Muscle of leg (tissue), 11 donors: Measurements from ENCODE around the gene ZDHHC14. TPM values are rescaled to one million over a fixed set of nuclear protein-coding genes. Genes with fewer than 3 reads are reported as not detected.

ENCODE experiments used
- DNase-seq: peaks from one replicate; pipeline ENCODE4 v3.0.0; 2013
- H3K27ac ChIP-seq: one replicate; pipeline ENCODE4 v1.5.1; 2013; ENCODE audit warnings: mild to moderate bottlenecking, low read length, control low read depth
- H3K27me3 ChIP-seq: one replicate; pipeline ENCODE4 v1.6.1; 2013; ENCODE audit warnings: low read length; ENCODE audit not compliant: control insufficient read depth, insufficient read depth
- H3K36me3 ChIP-seq: one replicate; pipeline ENCODE4 v1.6.1; 2013; ENCODE audit warnings: low read length; ENCODE audit not compliant: control insufficient read depth, insufficient read depth
- H3K4me1 ChIP-seq: one replicate; pipeline ENCODE4 v1.6.1; 2013; ENCODE audit warnings: low read length; ENCODE audit not compliant: control insufficient read depth, insufficient read depth
- H3K4me3 ChIP-seq: one replicate; pipeline ENCODE4 v1.5.1; 2013; ENCODE audit warnings: low read length, control low read depth
- H3K9me3 ChIP-seq: replicated peaks from 2 replicates; pipeline ENCODE4 v1.6.1; 2013; ENCODE audit warnings: low read depth, low read length; ENCODE audit not compliant: control insufficient read depth
- WGBS: methylation state at CpG from one replicate; pipeline ENCODE4 v1.1.5; 2013; ENCODE audit warnings: missing lambda C conversion rate; ENCODE audit not compliant: insufficient coverage; 5-methylcytosine and 5-hydroxymethylcytosine counted together
- polyA plus RNA-seq, 8 donors: library from polyadenylated mRNA; unstranded; fragments of 120-200 nt; gene quantifications; one replicate each; pipeline versions ENCODE4 v1.2.1 to v1.2.3, GENCODE V29; 2013; ENCODE audit warnings: inconsistent platforms in 1 of 8, low replicate concordance in 1 of 8; ENCODE audit not compliant: insufficient read length in 8 of 8, insufficient read depth in 1 of 8
- total RNA-seq: library from RNA; stranded (reverse); fragments of 120-200 nt; gene quantifications from one replicate; pipeline ENCODE4 v1.2.4, GENCODE V29; 2013

Gene ZDHHC14
- total and polyA plus RNA-seq, 9 donors, result 3.4 to 8.9 (median 5.7) TPM

- H3K9me3 ChIP-seq, result no peaks in the 10 kb centered on the region
- DNase-seq, result no peak
- no peaks in the 10 kb centered on the region for H3K36me3 ChIP-seq
- no peak overlapping the region for H3K27ac ChIP-seq
- 80% methylated on average over 8 of the region's 8 CpGs for WGBS
- H3K27me3 ChIP-seq, result no peaks in the 10 kb centered on the region
- H3K4me1 ChIP-seq, result no peaks in the 10 kb centered on the region
- H3K4me3 ChIP-seq, result no peak overlapping the region
Observed at GRCh38 chr6:157605484-157605883, 224.5 kb downstream of the ZDHHC14 start.

GRCh38 chr6:157606516-157606915 is 225.5 kb downstream of the ZDHHC14 start:
- Histone ChIP-seq H3K27ac (no peak overlapping the region), H3K4me3 (no peak overlapping the region), H3K36me3 (no peaks in the 10 kb centered on the region), H3K9me3 (no peaks in the 10 kb centered on the region), H3K4me1 (no peaks in the 10 kb centered on the region), H3K27me3 (no peaks in the 10 kb centered on the region)
- DNase-seq, result no peak
- WGBS, result 71% methylated on average over 6 of the region's 9 CpGs

GRCh38 chr6:157607317-157608109 is 226.5 kb downstream of the ZDHHC14 start:
- 68% methylated on average over 3 of the region's 12 CpGs for WGBS
- no peak for DNase-seq

GRCh38 chr6:157608221-157609075 is 227.5 kb downstream of the ZDHHC14 start:
- Histone ChIP-seq H3K36me3 (no peaks in the 10 kb centered on the region), H3K4me1 (no peaks in the 10 kb centered on the region), H3K27ac (no peak overlapping the region), H3K9me3 (no peaks in the 10 kb centered on the region), H3K27me3 (no peaks in the 10 kb centered on the region), H3K4me3 (no peak overlapping the region)
- no peak for DNase-seq
- WGBS, result 68% methylated on average over 14 of the region's 16 CpGs

More at GRCh38 chr6:157607317-157608109, 226.5 kb downstream of the ZDHHC14 start:
- H3K9me3 ChIP-seq, result no peaks in the 10 kb centered on the region
- no peaks in the 10 kb centered on the region for H3K36me3 ChIP-seq
- H3K27ac ChIP-seq, result no peak overlapping the region
- H3K27me3 ChIP-seq, result no peaks in the 10 kb centered on the region
- no peaks in the 10 kb centered on the region for H3K4me1 ChIP-seq
- no peak overlapping the region for H3K4me3 ChIP-seq

GRCh38 chr6:157609117-157609516 is 228.1 kb downstream of the ZDHHC14 start:
- no peaks in the 10 kb centered on the region for H3K27me3 ChIP-seq
- no peak for DNase-seq
- H3K4me1 ChIP-seq, result no peaks in the 10 kb centered on the region
- no peaks in the 10 kb centered on the region for H3K9me3 ChIP-seq
- H3K4me3 ChIP-seq, result no peak overlapping the region
- 93% methylated on average over 5 of the region's 6 CpGs for WGBS
- H3K27ac ChIP-seq, result no peak overlapping the region
- H3K36me3 ChIP-seq, result no peaks in the 10 kb centered on the region

- Histone ChIP-seq H3K27me3 (no peaks in the 10 kb centered on the region), H3K27ac (no peak overlapping the region), H3K9me3 (no peaks in the 10 kb centered on the region), H3K4me1 (no peaks in the 10 kb centered on the region), H3K4me3 (no peak overlapping the region), H3K36me3 (no peaks in the 10 kb centered on the region)
- DNase-seq, result no peak
- WGBS, result 95% methylated on average over 3 of the region's 3 CpGs
Observed at GRCh38 chr6:157609556-157609955, 228.6 kb downstream of the ZDHHC14 start.

- Histone ChIP-seq H3K9me3 (no peaks in the 10 kb centered on the region), H3K4me1 (no peaks in the 10 kb centered on the region), H3K27ac (no peak overlapping the region), H3K27me3 (no peaks in the 10 kb centered on the region), H3K4me3 (no peak overlapping the region), H3K36me3 (no peaks in the 10 kb centered on the region)
- DNase-seq, result no peak
- 71% methylated on average over 8 of the region's 9 CpGs for WGBS
Observed at GRCh38 chr6:157610451-157610999, 229.5 kb downstream of the ZDHHC14 start.

- no peaks in the 10 kb centered on the region for H3K36me3 ChIP-seq
- no peak for DNase-seq
- H3K9me3 ChIP-seq, result no peaks in the 10 kb centered on the region
- no peak overlapping the region for H3K27ac ChIP-seq
- H3K4me1 ChIP-seq, result no peaks in the 10 kb centered on the region
- no peaks in the 10 kb centered on the region for H3K27me3 ChIP-seq
- 56% methylated on average over 2 of the region's 3 CpGs for WGBS
- H3K4me3 ChIP-seq, result no peak overlapping the region
Observed at GRCh38 chr6:157611406-157611805, 230.4 kb downstream of the ZDHHC14 start.

- WGBS, result 89% methylated on average over 6 of the region's 7 CpGs
- no peaks in the 10 kb centered on the region for H3K4me1 ChIP-seq
- DNase-seq, result no peak
- H3K4me3 ChIP-seq, result no peak overlapping the region
- H3K36me3 ChIP-seq, result no peaks in the 10 kb centered on the region
- no peaks in the 10 kb centered on the region for H3K27me3 ChIP-seq
- H3K27ac ChIP-seq, result no peak overlapping the region
- H3K9me3 ChIP-seq, result no peaks in the 10 kb centered on the region
Observed at GRCh38 chr6:157613011-157613522, 232.1 kb downstream of the ZDHHC14 start.

- WGBS, result no CpG with 5 or more reads among the region's 5 CpGs
- no peaks in the 10 kb centered on the region for H3K36me3 ChIP-seq
Observed at GRCh38 chr6:157614026-157614568, 233.1 kb downstream of the ZDHHC14 start.

More at GRCh38 chr6:157614026-157614568, 233.1 kb downstream of the ZDHHC14 start:
- H3K4me1 ChIP-seq, result no peaks in the 10 kb centered on the region
- H3K27me3 ChIP-seq, result no peaks in the 10 kb centered on the region
- H3K4me3 ChIP-seq, result no peak overlapping the region
- no peak overlapping the region for H3K27ac ChIP-seq
- H3K9me3 ChIP-seq, result no peaks in the 10 kb centered on the region
- DNase-seq, result no peak
